Stimulated activated CD4-positive, alpha-beta T cell treated with anti-CD3 and anti-CD28 coated beads, Interleukin-1b, Interleukin-23, amount 100 ng/mL, for 24 hours (primary cell): ENCODE data around the gene KLHDC7B.
A peak's percentile ranks its signal among the peaks of the same experiment; 100 is the strongest.
"Not testable (repeated sequence)": the region's sequence is repeated elsewhere in the genome, so short reads cannot be mapped to it uniquely, and the experiment has no call there.

ENCODE experiments used
- DNase-seq, 4 experiments: peaks; one replicate each; pipeline ENCODE4 v3.0.0-alpha.2; 2020; ENCODE audit warnings: low read depth in 4 of 4, low spot score in 1 of 4

Gene KLHDC7B

DNA sequence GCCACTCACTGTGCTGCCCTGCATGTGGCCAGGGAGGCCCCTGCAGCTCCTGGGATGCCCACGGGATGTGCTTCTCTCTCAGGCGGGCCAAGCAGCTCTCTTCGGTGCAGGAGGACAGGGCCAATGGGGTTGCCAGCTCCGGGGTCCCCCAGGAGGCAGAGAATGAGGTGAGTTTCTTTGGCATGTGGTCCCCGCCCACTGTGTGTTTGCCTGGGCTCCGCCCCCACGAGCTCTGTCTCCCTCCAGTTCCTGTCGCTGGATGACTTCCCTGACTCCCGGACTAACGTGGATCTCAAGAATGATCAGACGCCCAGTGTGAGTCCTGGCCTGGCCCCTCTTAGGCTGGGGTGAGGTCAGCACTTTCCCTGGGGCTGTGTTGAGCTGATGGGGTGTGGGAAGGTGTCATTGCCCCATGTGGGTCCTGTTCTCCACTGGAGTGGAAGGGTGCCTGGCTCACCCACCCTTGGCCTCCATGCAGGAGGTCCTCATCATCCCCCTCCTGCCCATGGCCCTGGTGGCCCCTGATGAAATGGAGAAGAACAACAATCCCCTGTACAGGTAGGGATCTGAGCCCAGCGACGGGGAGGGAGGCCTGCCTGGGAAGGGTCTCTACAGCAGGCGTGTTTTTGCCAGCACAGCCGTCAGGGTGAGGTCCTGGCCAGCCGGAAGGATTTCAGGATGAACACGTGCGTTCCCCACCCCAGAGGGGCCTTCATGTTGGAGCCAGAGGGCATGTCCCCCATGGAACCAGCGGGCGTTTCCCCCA is 28.0 kb upstream of the KLHDC7B start:
- no peak for DNase-seq

DNA sequence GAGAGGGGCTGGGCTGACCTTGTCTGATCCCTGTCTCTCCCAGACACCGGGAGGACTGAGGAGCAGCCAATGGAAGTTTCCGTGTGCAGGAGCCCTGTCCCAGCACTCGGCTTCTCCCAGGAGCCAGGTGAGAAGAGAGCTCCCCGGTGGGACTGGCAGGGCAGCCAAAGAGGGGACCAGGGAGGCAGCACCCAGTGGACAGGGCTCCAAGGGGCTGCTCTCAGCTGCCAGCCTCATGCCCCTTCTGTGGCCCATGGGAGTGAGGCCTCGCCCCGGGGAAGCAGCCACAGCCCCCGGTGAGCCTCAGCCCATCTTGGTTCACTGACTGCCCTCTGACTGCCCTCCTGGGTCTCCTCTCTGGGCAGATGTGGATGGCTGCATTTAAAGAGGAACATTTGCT is 27.1 kb upstream of the KLHDC7B start:
- no peak for DNase-seq

DNA sequence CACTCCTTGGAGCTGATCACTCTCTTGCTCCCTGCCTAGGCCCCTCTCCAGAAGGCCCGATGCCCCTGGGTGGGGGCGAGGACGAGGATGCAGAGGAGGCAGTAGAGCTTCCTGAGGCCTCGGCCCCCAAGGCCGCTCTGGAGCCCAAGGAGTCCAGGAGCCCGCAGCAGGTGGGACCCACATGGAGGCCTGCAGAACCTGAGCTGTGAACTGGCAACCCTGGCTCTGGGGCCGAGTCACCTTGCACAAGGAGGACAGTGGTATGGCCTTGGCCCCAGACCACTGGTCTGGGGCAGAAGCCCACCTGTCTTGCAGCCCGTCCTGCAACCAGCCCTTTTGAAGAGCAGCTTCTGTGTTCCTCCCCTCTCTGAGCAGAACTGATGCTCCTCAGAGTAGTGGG is 26.5 kb upstream of the KLHDC7B start:
- DNase-seq, result no peak

DNA sequence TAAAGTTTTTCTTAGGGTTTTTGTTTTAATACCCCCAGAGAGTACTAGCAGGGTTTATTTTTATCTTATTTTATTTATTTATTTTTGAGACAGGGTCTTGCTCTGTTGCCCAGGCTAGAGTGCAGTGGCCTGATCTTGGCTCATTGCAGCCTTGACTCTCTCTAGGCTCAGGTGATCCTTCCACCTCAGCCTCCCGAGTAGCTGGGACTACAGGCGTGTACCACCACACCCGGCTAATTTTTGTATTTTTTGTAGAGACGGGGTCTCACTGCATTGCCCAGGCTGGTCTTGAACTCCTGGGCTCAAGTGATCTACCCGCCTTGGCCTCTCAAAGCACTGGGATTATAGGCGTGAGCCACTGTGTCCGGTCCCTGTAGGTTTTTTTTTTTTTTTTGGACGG is 25.5 kb upstream of the KLHDC7B start:
- DNase-seq, result not testable (repeated sequence)

DNA sequence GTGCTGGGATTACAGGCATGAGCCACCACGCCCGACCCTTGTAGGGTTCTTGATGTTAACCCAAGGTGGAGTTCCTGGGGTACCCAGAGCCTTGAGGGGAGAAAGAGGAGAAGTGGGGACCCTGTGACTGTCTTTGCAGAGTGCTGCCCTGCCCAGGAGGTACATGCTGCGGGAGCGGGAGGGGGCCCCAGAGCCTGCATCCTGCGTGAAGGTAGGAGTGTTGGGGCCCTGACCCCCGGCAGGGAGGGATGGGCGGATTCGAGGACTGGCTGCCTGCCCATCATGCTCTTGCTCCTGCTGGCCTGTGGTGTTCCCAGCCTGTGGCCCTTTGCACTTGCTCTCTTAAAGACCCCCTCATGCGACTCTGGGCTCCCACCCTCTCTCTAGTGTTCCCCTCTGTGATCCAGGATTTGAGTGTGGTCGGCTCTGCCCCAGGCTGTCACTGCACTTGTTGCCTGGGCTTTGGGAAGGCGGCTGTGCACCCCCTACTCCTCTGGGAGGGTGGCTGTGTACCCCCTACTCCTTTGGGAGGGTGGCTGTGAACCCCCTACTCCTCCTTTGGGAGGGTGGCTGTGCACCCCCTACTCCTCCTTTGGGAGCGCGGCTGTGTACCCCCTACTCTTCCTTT is 24.8 kb upstream of the KLHDC7B start:
- no peak for DNase-seq

DNA sequence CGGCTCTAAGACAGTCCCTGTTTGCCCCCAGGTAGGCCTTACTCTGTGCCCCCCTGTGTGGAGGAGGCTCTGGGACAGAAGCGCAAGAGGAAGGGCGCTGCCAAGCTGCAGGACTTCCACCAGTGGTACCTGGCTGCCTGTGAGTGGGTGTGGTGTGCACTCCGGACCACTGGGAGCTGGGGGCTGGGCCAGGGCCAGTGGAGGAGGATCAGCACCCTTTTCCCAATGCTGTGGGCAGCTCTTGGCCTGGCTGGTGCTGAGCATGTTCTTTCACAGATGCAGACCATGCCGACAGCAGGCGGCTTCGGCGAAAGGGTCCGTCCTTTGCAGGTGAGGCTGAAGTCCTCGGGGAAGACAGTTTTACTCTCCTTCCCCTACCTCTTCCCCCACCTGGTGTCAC is 24.0 kb upstream of the KLHDC7B start:
- DNase-seq, result no peak

DNA sequence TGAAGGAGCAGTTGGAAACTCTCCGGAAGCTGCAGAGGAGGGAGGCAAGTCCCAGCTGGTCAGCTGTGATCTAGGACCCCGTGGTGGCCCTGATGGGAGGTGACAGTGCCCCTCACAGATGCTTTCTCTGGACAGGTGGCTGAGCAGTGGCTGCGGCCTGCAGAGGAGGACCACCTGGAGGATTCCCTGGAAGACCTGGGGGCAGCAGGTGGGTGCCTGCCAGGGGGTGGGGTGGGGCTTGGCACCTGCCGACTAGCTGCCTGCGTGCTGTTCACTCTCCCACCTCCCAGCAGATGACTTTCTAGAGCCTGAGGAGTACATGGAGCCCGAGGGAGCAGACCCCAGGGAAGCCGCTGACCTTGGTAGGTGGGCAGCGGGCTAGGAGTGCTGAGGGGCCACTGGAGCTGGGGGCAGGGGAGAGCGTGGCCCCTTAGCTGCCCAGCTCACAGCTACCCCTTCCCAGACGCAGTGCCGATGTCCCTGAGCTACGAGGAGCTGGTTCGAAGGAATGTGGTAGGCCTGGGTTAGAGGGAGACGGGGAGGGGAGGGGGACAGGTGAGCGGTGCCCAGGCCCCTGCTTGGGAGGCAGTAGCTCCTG is 23.4 kb upstream of the KLHDC7B start:
- DNase-seq, result no peak

DNA sequence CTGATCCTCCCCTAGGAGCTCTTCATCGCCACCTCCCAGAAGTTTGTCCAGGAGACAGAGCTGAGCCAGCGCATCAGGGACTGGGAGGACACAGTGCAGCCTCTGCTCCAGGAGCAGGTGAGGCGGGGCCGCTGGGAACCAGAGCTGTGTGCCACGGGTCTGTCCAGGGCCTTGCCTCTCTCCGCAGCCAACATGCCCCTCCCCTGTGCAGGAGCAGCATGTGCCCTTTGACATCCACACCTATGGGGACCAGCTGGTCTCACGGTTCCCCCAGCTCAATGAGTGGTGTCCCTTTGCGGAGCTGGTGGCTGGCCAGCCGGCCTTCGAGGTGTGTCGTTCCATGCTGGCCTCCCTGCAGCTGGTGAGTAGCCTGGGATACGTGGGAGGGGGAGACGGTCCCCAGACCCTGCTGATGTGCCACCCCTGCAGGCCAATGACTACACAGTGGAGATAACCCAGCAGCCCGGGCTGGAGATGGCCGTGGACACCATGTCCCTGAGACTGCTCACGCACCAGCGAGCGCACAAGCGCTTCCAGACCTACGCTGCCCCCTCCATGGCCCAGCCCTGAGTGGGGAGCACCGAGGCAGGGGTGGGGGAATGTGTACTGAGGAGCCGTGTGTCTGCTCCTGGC is 22.8 kb upstream of the KLHDC7B start:
- no peak for DNase-seq

DNA sequence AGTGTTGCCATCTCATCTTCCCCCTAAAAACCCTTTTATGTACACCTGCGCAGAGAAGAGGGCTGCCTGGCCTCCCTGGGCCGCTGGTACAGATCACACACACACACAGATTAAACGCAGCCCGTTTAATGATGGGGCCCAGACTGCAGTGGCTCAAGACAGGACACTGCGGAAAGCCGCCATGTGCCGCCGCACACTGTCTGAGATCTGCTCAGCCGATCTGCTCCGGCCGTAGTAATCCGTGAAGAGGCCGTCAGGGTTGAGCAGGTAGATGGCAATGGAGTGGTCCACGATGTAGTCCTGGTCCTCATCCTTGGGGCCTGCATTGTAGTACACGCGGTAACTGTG is 22.3 kb upstream of the KLHDC7B start:
- no peak for DNase-seq

DNA sequence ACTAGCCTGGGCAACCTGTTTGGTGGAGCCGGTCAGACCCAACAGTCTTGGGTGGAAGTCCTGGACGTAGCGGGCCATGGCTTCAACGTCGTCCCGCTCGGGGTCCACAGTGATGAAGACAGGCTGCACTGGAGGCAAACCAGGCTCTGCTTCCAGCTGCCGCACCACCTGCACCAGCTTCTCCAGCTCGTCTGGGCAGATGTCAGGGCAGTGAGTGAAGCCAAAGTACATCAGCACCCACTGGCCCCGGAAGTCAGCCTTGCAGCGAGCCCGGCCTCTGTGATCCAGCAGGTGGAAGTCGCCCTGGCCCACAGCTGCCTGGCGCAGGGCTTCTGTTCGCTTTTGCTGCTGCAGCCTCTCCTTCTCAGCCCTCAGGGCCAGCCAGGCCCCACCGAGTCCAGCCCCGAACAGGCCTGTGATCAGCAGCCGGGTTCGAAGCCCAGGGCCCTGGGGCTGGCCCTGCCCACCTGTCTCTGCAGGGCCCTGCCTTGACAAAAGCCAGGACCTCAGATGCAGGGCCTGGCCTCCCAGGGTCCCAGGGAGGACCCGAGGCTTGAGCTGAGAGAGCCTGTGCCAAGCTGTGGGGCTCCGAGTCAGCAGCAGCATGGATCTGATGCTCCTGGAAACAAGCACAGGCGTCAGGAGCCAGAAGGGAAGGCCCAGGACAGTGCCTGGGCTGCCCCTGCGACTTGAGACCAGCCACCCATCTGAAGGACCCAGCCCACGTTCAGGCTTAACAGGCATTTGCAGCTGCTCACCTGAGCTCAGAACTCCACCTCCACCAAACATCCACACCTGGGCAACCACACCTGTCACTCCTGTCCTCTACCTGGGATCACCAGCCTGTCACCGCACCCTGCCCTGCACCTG is 21.7 kb upstream of the KLHDC7B start:
- DNase-seq, result no peak

DNA sequence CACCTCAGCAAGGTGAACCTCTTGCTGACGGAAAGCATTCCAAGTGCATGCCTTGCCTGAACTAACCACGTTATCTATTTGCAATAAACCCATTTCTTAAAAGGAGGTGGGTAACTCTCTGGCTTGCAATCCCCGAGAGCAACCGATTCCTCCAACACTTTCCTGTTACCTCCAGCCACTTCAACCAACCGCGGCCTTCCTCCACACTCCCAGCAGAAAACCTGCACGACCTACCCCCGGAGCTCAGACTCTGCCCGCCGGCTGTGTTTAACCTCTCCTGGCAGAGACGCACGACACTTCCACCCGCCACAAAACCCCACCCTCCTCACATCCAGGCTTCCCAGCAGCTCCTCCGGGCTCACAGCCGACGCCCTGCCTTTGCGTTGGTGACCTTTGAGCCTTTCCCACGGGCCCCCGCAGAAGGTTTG is 21.0 kb upstream of the KLHDC7B start:
- DNase-seq, result no peak

DNA sequence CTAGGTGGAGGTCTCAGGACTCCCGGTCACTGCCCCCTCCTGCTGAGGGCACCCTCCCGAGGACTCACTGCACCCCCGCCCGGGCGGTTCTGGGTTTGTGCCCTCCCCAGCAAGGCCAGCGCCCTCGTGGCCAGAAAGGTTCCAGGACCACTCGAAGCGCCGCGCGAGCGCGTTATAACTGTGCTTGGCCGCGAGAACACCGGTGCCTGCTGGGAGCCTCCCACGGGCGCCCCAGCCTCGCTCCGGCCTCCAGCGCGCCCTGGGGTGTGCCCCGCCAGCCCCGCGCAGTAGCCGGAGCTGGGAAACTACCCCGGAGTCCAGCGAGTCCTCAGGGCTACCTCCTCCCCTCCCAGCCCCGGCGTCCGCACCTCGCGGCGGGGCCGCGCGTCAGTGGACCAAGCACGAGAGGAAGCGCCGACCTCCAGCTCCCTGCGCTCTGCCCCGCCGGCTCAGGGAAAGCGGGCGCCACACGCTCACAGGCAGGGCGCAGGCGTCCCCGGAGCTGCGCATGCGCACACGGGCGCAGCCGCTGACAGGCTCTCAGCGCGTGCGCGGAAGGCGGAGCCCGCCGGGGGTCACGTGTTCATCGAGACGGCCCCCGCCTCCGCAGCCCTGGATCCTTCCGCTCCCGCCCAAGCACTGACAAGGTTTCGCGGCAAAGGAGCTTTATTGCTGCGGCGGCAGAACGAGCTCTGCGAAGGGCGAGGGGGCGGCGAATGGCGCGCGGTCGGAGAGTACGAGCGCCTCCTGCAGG is 20.4 kb upstream of the KLHDC7B start, which contains the start of gene SCO2:
Gene SCO2, minus strand, starts transcription at position 495 of the 754 bp plus-strand sequence. CDS start 1,187 bp downstream, outside the sequence.
- DNase-seq, result peak; percentile 95 to 97 (median 96)

DNA sequence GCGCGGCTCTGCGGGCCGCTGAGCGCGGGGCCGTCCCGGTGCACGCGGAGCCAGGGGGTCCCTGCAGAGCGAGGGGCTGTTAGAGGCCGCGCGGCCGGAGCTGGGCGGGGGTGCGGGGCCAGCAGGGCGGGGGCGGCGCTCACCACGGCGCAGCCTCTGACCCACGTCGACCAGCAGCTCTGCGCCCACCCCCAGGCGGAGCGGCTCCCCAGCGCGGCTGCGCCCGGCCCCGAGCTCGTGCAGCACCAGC is 19.9 kb upstream of the KLHDC7B start:
- DNase-seq, result no peak

DNA sequence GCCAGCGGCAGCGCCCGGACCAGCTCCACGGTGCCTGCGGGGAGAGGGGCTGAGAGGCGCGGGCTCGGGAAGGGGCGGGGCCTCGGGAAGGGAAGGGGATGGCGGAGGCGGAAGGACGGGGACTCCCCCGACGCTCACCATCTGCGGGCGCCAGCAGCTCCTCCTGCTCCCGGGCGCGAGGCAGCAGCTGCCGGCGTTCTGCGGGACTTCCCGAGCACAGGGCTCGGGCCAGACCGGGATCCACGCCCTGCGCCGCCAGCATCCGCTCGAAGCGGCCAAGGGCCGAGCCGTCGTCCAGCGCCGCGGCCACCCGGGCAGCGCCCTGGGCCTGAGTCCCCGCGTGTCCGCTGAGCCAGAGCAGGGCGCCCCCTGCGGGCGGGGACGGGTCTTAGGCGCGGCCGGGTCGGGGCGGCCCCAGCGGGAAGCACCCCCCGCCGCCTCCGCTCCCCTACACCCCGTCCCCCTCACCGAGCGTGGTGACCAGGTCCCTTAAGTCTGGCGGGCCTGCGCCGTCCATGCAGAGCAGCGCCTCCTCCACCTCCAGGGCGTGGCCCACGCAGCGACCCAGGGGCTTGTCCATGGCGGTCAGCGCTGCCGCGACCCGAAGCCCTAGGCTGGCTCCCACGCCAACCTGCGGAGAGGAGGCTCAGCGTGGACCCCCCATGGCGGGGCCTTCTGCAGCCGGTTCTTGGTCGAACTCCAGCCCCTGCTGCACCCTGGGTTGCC is 19.4 kb upstream of the KLHDC7B start:
- DNase-seq, result peak; percentile 65 to 88 (median 80)

DNA sequence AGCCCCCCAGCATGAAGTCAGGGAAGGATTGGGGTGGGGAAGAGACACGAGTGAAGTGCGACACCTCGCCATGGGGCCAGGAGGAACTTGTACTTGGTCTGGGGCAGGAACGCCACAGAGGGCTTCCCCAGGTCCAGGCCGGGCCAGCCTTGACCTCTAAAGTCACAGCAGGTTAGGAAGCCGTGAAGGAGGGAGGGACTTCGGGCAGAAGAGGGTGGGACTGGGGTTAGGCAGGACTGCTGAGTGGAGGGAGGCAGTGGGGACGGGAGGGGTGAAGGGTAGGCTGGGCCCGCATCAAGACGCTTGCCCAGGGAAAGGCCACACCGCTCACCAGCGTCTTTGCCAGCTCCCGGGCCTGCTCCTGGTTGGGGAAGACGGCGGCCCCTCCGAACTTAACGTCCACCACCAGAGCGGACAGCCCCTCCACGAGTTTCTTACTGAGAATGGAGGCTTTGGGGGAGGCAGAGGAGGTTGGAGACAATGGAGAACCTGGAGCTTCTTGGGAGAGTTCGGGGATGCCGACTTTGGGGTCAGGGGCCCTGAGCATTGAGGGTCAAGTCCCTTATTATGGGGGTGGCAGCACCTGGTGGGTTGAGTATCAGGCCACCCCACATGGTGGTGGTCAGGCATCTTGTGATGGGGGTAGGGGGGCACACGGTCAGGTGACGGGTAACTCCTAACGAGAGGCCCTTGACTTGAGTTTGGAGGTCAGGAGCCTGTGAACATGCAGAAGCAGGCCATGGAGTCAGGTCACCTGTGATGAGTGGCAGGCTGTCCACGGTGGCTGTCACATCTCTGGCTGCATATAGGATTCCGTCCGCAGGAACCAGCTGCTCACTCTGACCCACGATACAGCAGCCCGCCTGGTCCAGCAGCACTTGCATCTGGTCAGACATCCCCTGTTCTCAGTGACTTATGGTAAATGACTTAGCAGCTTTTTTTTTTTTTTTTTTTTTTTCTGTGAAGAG is 18.6 kb upstream of the KLHDC7B start:
- peak in 1 of 4 experiments; percentile 48 for DNase-seq

DNA sequence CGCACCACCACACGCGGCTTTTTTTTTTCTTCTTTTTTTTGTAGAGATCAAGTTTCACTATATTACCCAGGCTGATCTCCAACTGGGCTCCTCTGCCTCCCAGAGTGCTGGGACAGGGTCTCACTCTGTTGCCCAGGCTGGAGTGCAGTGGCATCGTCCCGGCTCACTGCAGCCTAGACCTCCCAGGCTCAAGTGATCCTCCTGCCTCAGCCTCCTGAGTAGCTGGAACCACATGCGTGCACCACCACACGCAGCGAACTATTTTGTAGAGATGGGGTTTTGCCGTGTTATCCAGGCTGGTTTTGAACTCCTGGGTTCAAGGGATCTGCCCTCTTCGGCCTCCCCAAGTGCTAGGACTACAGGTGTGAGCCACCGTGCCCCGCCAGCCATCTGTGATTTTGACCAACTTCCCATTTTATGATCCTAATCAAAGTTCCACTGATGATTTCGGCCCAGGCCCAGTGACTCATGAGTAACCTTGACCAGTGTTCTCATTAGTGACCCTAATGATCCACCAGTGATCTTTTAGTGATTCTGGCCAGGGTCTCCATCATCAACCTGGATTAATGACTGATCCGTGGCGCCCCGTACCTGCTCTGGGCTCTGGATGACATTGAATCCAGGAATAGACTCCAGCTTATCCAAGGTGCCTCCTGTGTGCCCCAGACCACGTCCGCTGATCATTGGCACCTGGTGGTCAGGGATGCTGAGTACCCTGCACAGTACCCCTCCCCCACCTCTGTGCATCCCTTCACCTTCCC is 17.6 kb upstream of the KLHDC7B start:
- DNase-seq, result no peak

DNA sequence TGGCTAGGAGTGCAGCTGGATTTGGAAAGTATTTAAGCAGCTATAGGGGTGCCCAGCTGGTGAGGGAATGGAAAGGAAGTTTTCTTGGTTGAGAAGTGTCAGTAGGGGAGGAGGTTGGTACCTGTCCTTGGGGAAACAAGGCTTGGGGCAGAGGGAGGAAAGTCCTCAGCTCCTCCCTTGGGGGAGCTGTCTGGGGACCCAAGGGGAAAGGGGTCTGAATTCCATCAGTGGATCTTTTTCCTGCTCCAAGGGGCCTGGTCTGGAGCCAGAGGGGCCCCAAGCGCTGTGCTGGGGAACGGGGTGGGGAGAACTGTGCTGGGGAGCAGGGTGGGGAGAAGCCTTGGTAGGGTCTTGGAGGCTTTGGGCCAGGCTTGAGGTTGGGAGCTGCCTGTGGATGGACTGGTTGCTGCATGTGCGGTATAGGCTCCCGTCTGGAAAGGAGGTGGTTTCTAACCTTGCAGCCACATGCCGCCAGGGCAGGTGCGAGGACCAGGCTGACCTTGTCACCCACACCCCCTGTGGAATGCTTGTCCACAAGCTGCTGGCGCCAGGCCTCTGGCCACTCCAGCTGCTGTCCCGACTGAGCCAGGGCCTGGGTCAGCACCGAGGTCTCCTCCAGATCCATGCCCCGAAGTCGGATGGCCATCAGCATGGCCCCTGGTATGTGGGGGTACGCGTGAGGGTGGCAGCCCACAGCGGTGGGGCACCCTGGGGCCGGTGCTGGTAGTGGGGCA is 16.9 kb upstream of the KLHDC7B start:
- no peak for DNase-seq
